T-helper 2 cell (primary cell): Measurements from ENCODE around the gene CDIPT.
"Not testable (repeated sequence)": the region's sequence is repeated elsewhere in the genome, so short reads cannot be mapped to it uniquely, and the experiment has no call there.

Source experiments
- DNase-seq, 5 experiments: peaks; one replicate each; pipeline versions ENCODE4 v3.0.0 to v3.0.0-alpha.2; 2012 to 2022

CDIPT gene

DNA sequence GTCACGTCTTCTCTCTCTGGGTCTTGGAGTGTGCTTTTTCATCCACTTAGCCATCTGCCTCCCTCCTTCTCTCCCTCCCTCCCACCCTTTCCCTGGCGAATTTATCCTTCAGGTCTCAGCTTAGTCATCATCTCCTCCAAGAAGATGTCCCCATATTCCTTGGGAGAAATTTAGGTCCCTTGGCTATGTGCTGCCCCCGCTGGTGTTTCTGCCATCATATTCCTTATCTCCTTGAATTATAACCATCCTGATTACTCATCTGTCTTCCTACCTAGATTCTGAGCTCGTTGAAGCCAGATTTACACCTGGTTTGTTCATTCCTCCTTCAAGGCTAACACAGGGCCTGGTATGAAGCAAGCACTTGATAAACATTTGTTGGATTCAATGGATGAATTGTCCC is 31.3 kb upstream of the CDIPT start:
- no peak for DNase-seq

DNA sequence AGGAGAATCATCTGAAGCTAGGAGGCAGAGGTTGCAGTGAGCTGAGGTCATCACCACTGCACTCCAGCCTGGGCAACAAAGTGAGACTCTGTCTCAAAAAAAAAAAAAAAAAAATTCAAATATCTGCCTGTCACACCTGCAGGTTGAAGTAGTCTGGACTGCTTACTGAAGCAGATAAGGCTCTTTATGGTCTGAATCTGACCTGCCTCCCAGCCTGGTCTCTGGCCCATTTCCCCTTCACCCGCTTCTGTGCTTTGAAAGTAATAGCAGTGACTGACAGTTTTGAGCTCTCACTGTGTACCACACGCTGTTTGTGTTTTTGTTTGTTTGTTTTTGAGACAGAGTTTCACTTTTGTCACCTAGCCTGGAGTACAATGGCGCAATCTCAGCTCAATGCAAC is 30.5 kb upstream of the CDIPT start:
- no peak for DNase-seq

DNA sequence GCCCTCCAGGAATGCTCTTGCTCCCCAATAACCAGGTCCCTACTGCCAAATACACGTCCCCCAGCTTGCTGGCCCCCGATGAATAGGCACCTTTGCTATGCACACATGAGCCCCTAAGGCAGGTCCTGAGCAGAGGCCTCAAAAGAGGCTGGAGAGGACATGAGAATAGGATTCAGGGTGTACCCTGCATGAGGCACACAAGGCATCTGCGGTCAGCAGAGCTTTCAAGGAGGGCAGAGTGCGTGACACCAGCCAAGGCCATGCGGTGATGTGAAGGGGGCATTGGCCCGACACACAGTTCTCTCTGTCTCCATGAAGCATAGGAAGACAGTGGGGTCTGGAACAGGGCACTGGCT is 29.4 kb upstream of the CDIPT start:
- no peak for DNase-seq

DNA sequence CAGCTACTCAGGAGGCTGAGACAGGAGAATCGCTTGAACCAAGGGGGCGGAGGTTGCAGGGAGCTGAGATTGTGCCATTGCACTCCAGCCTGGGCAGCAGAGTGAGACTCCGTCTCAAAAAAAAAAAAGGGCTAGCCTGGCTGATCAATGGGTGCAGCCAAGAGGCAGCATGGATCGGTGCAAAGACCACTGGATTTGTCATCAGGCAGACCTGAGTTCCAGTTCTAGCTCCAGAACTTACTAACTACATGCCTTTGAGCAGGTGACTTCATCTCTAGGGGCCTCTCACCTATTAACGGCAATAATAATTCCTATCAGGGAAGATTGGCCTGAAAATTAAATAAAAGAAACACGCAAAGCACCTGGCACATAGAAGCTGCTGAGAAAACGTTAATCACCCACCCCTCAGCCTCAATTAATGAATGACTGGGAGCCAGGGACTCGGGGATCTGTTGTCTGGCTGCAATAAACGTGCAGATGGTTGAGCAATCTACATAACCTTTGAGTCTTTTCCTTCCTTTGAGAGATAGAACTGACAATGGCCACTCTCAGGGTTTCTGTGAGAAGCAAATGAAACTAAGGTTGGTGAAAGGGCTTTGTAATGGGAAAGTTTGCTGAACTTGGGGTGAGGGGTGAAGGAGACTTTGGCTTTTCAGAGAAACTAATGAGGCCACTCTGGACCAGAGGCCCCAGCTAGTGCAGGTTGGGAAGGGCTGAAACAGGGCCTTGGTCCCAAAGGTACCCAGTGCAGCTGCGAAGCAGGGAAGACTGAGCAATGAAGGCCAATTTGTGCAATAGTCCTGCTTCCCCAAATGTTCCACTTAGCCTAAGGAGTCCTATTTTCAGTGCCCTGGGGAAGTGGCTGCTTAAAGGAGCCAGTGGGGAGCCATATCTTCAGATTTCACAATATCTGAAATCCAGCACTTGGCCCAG is 28.8 kb upstream of the CDIPT start:
- no peak for DNase-seq

DNA sequence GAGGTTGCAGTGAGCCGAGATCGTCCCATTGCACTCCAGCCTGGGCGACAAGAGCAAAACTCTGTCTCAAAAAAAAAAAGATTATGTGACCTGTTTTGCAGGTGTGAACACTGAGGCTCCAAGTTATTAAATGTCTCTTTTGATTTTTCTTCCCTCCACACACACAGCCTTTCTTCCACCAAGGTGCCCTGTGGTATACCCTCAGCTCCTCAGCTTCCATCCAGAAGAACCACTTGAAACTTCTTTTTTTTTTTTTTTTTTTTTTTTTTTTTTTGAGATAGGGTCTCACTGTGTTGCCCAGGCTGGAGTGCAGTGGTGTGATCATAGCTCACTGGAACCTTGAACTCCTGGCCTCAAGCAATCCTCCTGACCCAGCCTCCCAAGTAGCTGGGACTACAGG is 26.3 kb upstream of the CDIPT start:
- DNase-seq = not testable (repeated sequence)

DNA sequence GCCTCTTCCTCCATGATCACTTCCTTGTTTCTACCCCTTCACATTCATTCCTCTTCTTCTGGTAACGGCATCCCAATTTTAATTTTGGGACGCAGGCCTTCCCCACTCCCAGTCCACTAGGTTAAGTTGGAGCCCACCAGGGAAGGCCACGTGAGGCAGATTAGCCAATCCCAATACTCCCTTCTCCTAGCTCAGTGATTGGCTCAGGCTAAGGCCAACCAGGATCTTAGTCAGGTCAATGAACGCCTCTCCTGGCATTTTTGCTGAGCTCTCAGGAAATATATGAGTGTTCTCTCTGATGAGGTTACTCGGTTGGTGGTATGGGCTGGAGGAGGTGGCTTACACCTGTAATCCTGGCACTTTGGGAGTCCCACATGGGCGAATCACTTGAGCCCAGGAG is 21.0 kb upstream of the CDIPT start:
- no peak for DNase-seq

DNA sequence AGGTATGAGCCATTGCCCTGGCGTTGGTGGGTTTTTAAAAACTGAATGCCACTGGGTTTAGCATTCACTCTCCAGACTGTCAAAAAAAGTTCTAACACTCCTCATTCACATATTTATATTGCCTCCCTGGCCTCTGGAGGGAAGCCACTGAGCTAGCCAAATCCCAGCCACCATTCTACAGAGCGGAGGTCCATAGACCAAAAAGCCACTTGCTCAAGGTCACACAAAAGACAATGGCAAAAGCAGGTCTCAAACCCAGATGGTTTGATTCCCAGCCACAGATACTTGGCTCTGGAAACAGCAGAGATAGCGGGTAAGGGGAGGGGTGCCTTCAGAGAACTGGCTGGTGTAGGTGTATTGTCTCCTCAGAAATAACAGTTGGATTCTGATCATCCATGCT is 18.0 kb upstream of the CDIPT start:
- DNase-seq = no peak

DNA sequence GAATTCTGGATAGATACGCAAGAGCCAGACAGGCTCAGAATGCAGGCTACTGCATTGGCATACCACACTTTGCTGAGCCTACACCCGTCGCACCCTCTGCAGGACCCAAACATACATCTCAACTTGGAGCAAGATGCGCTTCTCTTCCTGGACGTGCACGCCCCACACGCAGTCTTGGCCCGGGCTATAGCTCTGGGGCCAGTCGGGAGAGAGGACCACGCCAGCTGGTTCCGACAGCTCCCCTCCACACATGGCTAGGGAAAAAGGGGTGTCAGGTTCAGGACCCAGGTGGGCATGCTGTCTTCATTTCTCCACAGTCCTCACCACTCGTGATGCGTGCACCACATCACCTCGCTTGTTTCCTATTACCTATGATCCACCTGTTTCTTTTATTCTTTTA is 15.1 kb upstream of the CDIPT start:
- no peak for DNase-seq

DNA sequence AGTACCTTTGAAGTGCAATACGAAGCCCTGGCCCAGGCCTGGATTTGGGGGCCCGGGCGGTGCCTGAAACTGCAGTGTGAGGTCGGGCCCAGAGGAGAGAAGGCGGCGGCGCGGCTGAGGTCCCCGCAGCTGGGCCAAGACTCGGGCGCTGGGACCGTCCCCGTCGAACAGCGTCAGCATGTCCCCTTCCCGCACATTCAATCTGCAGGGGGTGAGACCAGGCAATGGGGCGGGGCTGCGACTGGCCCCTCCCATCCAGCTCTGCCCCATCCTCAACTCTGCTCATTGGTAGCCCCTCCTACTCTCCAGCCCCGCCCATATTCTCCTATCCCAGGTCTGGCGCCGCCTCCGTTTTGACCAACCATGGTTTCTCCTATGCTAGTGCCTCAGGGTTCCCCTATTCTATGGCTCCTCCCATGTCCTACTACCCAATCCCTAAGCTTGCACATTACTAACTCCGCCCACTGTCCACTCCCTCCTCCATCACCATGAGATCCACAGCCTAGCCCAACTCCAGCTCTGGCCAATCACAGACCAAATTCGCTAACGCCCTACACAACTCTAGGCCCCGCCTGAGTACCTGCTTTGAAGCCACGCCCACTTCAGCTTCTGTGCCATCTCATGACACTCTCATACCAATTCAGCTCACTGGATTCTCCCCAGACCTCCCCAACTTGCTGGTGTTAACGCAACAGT is 14.4 kb upstream of the CDIPT start:
- DNase-seq = peak in 4 of 5 experiments; percentile 14 to 78 (median 36)

DNA sequence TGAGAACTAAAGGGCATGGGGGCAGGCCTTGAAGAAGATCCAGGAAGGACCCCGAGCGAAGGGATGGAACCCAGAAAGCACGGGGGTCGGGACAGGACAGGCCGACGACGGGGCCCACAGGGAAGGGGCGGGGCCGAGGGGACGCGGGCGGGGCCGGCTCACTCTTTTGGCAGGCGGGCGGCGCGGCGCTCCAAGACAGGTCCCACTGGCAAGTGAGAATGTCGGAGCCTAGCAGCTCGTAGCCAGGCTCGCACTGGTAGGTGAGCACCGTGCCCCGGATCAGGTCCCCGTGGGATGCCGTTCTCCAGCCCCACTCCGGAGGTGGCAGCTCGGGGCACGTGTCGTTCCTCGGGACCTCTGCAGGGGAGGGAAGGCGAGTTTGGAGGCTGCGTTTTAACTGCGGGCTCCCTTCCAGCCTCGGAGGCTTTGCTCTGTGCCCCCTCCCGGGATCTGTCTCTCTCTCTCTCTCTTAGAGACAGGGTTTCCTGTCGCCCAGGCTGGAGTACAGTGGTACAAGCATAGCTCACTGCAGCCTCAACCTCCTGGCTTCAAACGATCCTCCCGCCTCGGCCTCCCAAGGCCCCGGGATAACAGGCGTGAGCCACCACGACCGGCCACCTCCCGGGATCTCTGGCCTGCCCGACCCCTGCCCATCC is 13.7 kb upstream of the CDIPT start:
- DNase-seq = peak in 3 of 5 experiments; percentile 15 to 29 (median 24)

DNA sequence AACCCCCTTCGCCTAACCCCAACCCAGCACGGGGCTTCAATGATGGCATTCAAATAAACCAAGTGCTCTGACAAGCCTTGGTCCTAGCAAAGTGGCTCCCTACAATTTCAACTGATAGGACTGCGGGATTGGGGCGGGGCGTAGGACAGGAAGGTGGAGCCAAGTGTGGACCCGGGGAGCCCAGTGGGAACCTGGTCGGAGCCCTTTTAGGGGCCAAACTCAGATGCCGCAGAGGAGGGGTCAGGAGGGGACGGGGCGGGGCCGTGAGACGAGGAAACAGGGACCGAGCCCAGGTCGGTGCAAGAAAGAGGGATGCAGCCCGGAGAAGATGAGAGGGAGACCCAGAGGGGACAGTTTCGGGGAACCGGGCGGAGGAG is 13.2 kb upstream of the CDIPT start:
- DNase-seq = no peak

DNA sequence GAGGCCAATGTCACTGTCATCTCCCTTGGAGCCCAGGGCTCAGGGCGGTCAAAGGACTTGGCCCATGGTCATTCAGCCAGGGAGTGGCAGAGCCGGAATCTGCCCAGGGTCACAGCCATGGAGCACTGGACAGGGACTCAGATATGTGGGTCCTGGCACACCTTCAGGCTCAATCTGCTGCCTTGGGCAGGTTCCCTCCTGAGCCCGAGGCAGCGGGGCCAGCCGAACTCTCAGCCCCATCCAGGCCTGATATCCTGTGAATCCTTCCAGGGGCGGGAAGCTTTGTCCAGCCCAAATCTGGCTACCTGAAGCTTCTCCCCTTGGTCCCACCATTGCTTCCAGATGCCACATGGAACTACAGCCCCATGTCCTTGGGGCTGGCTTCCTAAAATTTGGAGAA is 12.2 kb upstream of the CDIPT start:
- no peak for DNase-seq

DNA sequence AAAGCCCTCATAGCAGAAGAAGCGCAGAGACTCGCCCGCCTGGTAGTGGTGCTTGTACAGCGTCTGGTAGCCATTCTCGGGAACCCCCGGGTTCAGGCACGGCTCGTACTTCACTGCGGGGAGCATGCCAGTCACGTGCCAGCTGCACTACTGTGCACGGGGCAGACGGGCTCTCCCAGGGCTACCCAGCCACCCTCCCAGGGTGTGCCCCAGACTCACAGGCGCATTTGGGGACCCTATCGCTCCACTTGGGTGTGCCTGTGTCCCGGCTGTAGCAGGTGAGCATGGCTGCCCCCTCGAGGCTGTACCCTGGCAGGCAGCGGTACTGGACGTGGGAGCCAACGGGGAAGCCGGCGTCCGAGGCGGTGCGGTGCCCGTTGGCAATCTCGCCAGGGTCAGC is 10.3 kb upstream of the CDIPT start:
- no peak for DNase-seq

DNA sequence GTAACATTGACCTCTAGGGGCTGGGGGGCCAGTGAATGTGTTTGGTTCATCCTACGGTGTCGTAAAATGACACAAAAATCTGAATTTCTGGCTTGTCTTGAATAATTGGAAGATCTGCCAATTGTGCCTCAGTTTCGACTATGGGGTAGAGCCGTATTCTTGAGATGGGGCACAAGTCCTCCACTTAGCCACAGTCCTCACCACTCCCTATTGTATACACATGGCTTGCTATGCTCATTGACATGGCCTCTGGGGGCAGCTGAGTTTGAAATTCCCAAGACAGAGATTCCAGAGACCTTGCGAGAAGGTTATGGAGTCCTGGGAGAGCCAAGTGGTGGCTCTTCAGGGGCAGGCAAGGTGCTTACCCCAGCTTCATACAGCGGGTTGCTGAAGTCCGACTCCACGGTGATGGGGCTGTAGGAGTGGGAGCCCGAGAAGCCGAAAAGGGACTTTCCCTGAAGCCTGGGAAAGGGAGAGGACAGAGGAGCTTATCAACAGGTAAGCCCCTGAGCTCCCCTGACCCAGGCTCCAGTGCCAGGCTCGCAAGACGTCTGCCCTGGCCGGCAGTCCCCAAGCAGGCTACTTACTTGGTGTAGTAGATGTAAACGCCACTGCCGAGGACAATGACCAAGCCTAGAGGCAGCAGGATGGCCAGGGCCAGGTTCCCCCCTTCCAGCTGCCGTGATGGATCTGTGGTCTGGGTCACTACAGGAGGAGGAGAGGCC is 9.0 kb upstream of the CDIPT start:
- DNase-seq = no peak

DNA sequence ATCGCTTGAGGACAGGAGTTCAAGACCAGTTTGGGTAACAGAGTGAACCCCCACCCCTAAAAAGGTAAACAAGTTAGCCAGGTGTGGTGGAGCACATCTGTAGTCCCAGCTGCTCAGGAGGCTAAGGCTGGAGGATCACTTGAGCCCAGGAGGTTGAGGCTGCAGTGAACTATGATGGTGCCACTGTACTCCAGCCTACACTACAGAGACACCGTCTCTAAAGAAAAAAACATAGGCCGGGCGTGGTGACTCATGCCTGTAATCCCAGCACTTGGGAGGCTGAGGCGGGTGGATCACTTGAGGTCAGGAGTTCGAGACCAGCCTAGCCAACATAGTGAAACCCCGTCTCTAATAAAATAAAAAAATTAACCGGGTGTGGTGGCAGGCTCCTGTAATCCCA is 6.0 kb upstream of the CDIPT start:
- not testable (repeated sequence) for DNase-seq

DNA sequence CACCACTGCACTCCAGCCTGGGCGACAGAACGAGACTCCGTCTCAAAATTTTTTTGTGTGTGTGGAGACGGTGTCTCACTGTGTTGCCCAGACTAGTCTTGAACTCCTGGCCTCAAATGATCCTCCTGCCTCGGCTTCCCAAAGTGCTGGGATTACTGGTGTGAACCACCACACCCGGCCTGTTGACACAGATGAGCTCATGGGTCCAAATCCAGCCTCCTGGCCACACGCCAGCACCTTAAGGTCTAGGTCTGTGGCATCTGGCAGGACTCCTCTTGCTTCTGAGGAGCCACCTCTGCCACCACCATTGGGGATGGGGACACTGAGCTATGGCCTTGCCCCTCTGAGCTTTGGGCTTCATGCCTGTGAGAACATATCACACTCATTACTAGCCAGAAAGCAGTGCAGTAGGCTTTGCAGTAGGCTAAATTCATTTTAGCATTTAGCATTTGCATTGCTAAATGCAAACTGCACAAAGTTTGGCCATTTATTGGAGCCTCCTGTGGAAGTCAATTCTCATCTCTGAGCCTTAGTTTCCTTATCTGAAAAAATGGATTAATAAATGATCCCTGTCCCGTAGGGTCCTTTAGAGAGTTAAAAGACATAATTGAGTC is 5.5 kb upstream of the CDIPT start:
- DNase-seq = no peak

DNA sequence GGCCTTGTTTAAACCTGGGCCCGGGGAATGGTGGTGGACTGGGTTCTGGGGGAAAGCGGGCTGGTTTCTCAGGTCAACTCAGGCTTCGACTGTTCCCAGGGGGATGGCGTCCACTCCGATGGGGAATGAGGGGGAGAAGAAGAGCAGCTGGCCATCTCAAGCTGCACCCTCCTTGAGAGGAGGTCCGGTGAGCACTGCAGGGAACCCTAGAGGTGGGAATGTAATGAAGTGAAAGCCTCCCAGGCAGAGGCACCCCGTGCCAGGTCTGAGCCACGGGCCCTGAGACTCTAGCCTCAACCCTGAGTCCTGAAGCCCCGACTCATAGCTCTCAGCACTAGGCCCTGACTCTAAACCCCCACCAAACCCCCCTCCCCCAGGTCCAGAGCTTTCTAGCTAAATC is 1.2 kb upstream of the CDIPT start:
- DNase-seq = no peak

DNA sequence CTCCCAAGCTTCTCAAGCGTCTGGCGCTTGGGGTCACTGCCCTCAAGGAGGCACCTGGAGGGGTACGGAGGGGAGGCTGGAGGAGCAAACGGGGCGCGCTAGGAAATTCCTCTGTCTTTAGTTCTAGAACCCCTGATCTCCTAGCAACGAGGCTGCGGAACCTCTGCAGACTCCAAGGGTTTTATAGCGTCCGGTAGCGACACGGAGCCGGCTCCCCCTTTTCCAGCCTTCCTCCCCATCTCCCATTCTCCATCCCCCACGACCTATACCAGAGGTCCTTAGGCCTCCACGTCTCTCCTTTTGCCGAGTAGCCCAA is 601 bp upstream of the CDIPT start:
- DNase-seq = no peak

DNA sequence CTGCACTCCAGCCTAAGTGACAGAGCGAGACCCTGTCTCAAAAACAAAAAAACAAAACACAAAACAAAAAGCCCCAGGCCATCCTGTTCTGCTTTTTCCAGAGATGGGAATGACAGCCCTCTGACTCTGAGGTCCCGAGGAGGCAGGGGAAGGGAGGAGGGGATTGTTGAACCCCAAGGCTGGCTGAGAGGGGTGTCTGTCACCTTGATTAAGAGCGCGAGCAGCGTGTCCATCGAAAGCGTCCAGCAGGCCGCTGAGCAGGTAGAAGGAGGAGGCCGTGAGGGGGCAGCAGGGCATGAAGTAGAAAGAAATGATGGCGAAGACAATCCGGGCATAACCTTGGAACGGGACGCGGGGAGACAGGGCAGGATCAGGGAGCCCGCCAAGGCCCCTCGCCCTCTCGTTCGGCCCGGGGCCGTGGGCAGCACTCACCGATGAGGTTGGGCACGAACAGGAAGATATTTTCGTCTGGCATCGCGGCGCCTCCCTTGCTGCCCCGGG is 593 bp downstream of the CDIPT start:
- no peak for DNase-seq

DNA sequence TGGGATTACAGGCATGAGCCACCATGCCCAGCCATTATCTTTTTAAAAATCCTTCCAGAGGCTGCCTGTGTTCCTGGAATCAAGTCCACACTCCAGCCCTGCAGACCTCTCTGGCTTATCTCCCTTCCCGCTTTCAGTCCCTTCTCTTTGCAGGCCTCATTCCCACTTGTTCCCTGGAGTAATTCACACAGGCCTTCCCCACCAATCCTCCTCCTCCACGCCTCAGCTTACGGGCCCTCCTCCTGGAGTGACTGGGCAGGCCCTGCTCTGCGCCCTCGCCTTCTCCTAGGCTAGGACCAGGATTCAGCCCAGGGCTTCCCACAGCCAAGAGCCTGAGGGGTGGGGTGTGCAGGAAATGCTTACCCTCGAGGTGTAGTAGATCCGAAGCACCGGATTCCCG is 2.8 kb downstream of the CDIPT start:
- no peak for DNase-seq

DNA sequence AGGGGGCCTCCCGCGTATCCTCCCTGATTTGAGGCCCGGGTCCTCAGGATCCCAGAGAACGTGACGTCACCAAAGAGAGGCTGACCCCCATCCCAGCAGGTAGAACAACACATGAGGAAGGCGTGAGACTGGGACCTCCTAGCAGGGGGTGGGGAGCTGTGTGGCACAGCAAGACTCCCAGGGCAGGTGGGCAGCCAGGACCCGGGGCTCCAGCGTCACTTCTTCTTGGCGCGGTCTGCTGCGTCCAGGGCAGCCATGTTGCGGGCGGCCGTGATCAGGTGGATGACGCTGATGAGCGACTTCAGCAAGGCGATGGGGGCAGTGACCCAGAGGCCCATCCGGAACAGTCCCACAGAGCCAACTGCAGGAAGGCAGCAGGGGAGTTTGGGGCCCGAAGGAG is 4.1 kb downstream of the CDIPT start:
- no peak for DNase-seq

DNA sequence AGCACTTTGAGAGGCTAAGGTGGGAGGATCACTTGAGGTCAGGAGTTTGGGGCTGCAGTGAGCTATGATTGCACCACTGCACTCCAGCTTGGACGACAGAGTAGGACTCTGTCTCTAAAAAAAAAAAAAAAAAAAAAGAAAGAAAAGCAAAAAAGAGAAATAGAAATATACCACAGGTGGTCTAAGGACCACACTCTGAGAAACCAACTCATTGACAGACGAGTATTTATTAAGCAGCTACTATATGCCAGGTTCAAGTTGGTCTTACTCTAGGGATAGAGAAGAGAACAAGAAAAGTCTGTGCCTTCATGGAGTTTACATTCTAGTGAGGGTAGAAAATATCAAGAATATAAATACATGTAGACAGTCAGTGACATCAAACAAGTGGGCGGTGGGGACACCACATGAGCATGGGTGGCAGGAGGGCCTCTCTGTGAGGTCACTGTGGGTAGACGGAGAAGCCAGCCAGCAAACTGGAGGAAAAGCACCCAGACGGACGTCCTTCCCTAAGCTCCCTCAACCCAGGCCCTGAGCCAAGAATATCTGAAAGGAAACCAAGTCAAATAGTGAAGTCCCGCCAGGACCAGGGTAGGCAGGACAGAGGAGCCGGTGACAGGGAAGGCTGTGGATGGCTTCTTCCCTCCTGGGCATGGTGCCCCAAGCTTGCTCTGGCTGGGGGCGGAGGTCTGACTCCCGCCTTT is 4.7 kb downstream of the CDIPT start:
- DNase-seq = no peak
